NCI-H82 treated with DMSO at 0.1 percent for 48 hours (cell line): Measurements from ENCODE around the gene CFAP54.
"Not testable (repeated sequence)": the region's sequence is repeated elsewhere in the genome, so short reads cannot be mapped to it uniquely, and the experiment has no call there.

Experiments used
- DNase-seq: peaks from one replicate; lab custom pipeline; 2025; ENCODE audit not compliant: unreplicated experiment; lab: John Stamatoyannopoulos, UW

The CFAP54 gene

GRCh38 chr12:96489392-96490056 is at the start of gene CFAP54:
Gene CFAP54, plus strand, starts transcription at chr12:96489577. Its CDS starts 33 bp downstream, at chr12:96489610.
- DNase-seq, result peak; percentile 68

- DNase-seq, result no peak
Observed at GRCh38 chr12:96441816-96442215, 47.6 kb upstream of the CFAP54 start.

- DNase-seq, result no peak
Observed at GRCh38 chr12:96442906-96443305, 46.5 kb upstream of the CFAP54 start.

GRCh38 chr12:96444399-96444798 is 45.0 kb upstream of the CFAP54 start:
- no peak for DNase-seq

GRCh38 chr12:96445691-96446583 is 43.4 kb upstream of the CFAP54 start:
- DNase-seq, result no peak

- no peak for DNase-seq
Observed at GRCh38 chr12:96447256-96447655, 42.1 kb upstream of the CFAP54 start.

- no peak for DNase-seq
Observed at GRCh38 chr12:96448300-96448699, 41.1 kb upstream of the CFAP54 start.

- DNase-seq, result no peak
Observed at GRCh38 chr12:96452261-96452922, 37.0 kb upstream of the CFAP54 start.

- DNase-seq, result no peak
Observed at GRCh38 chr12:96454396-96454795, 35.0 kb upstream of the CFAP54 start.

GRCh38 chr12:96456265-96456974 is 33.0 kb upstream of the CFAP54 start:
- DNase-seq, result no peak

GRCh38 chr12:96457191-96457930 is 32.0 kb upstream of the CFAP54 start:
- DNase-seq, result no peak

- not testable (repeated sequence) for DNase-seq
Observed at GRCh38 chr12:96459281-96459680, 30.1 kb upstream of the CFAP54 start.

- peak; percentile 19 for DNase-seq
Observed at GRCh38 chr12:96462571-96463280, 26.7 kb upstream of the CFAP54 start.

GRCh38 chr12:96465896-96466295 is 23.5 kb upstream of the CFAP54 start:
- DNase-seq, result no peak

GRCh38 chr12:96466939-96467751 is 22.2 kb upstream of the CFAP54 start:
- DNase-seq, result no peak

GRCh38 chr12:96471368-96472050 is 17.9 kb upstream of the CFAP54 start:
- DNase-seq, result no peak

GRCh38 chr12:96472384-96472783 is 17.0 kb upstream of the CFAP54 start:
- DNase-seq, result no peak

- DNase-seq, result no peak
Observed at GRCh38 chr12:96473394-96474093, 15.8 kb upstream of the CFAP54 start.
